HG03280 (cell line): ENCODE results near the gene MAVS.

Experiments
- ATAC-seq: cut with Tn5 transposase; IDR thresholded peaks from one replicate; pipeline ENCODE4 v1.9.1; 2021; ENCODE audit warnings: mild to moderate bottlenecking, moderate library complexity; ENCODE audit not compliant: unreplicated experiment

Gene MAVS

GRCh38 chr20:3906744-3907721, 60.4 kb downstream of the MAVS start:
- peak; percentile 78 for ATAC-seq

GRCh38 chr20:3908667-3909066, 62.0 kb downstream of the MAVS start:
- ATAC-seq: no peak

GRCh38 chr20:3909952-3910366, 63.3 kb downstream of the MAVS start:
- no peak for ATAC-seq

GRCh38 chr20:3910853-3911252, 64.2 kb downstream of the MAVS start:
- ATAC-seq: no peak

GRCh38 chr20:3911956-3912355, 65.3 kb downstream of the MAVS start:
- ATAC-seq: no peak

- ATAC-seq: no peak
Measured at GRCh38 chr20:3914446-3914845, 67.8 kb downstream of the MAVS start.

GRCh38 chr20:3915691-3916090, 69.1 kb downstream of the MAVS start:
- no peak for ATAC-seq

GRCh38 chr20:3916364-3916763, 69.7 kb downstream of the MAVS start:
- ATAC-seq: no peak

GRCh38 chr20:3919352-3919751, 72.7 kb downstream of the MAVS start:
- no peak for ATAC-seq

GRCh38 chr20:3922223-3922982, 75.8 kb downstream of the MAVS start:
- no peak for ATAC-seq

- no peak for ATAC-seq
Measured at GRCh38 chr20:3922983-3923339, 76.3 kb downstream of the MAVS start.

- ATAC-seq: no peak
Measured at GRCh38 chr20:3923818-3924217, 77.2 kb downstream of the MAVS start.

- ATAC-seq: no peak
Measured at GRCh38 chr20:3924304-3925112, 77.9 kb downstream of the MAVS start.

- no peak for ATAC-seq
Measured at GRCh38 chr20:3925113-3925695, 78.6 kb downstream of the MAVS start.
